Activated T-cell treated with anti-CD3 and anti-CD28 coated beads for 24 hours (primary cell): ENCODE measurements around the gene IQCM.
"Not testable (repeated sequence)": the region's sequence is repeated elsewhere in the genome, so short reads cannot be mapped to it uniquely, and the experiment has no call there.

Experiments used
- DNase-seq: peaks from one replicate; pipeline ENCODE4 v3.0.0-alpha.2; 2020; ENCODE audit warnings: low read depth

Gene IQCM

GRCh38 chr4:149443537-149443936, 372.1 kb downstream of the IQCM start:
- no peak for DNase-seq

GRCh38 chr4:149441338-149441737, 374.3 kb downstream of the IQCM start:
- no peak for DNase-seq

- DNase-seq, result no peak
These were observed 389.2 kb downstream of the IQCM start for GRCh38 chr4:149426461-149426860.

GRCh38 chr4:149409555-149409962, 406.1 kb downstream of the IQCM start:
- no peak for DNase-seq

- no peak for DNase-seq
These were observed 406.5 kb downstream of the IQCM start for GRCh38 chr4:149409146-149409545.

- DNase-seq, result no peak
These were observed 411.5 kb downstream of the IQCM start for GRCh38 chr4:149404143-149404542.

- no peak for DNase-seq
These were observed 412.6 kb downstream of the IQCM start for GRCh38 chr4:149403081-149403480.

- no peak for DNase-seq
These were observed 416.6 kb downstream of the IQCM start for GRCh38 chr4:149398993-149399392.

- no peak for DNase-seq
These were observed 444.7 kb downstream of the IQCM start for GRCh38 chr4:149370785-149371420.

GRCh38 chr4:149370002-149370401, 445.6 kb downstream of the IQCM start:
- no peak for DNase-seq

GRCh38 chr4:149353241-149353640, 462.4 kb downstream of the IQCM start:
- DNase-seq, result no peak

- DNase-seq, result no peak
These were observed 466.1 kb downstream of the IQCM start for GRCh38 chr4:149349541-149349940.

- no peak for DNase-seq
These were observed 468.5 kb downstream of the IQCM start for GRCh38 chr4:149347139-149347538.

GRCh38 chr4:149345424-149345823, 470.2 kb downstream of the IQCM start:
- no peak for DNase-seq

- no peak for DNase-seq
These were observed 471.2 kb downstream of the IQCM start for GRCh38 chr4:149344436-149344835.

- no peak for DNase-seq
These were observed 472.0 kb downstream of the IQCM start for GRCh38 chr4:149343614-149344013.

GRCh38 chr4:149341117-149341516, 474.5 kb downstream of the IQCM start:
- not testable (repeated sequence) for DNase-seq

- no peak for DNase-seq
These were observed 487.5 kb downstream of the IQCM start for GRCh38 chr4:149328161-149328560.

GRCh38 chr4:149322203-149322602, 493.4 kb downstream of the IQCM start:
- no peak for DNase-seq

GRCh38 chr4:149321438-149321837, 494.2 kb downstream of the IQCM start:
- DNase-seq, result no peak

GRCh38 chr4:149311076-149311475, 504.6 kb downstream of the IQCM start:
- no peak for DNase-seq

GRCh38 chr4:149306537-149306936, 509.1 kb downstream of the IQCM start:
- DNase-seq, result no peak
